ENCODE results near the gene ST3GAL5. TPM values are rescaled to one million over a fixed set of nuclear protein-coding genes. Genes with fewer than 3 reads are reported as not detected.

Gene ST3GAL5
- total and polyA plus RNA-seq, 2 donors (not counting 1 experiment from before 2014, with no cell fraction given), result 6.2 to 10.9 TPM

DNA sequence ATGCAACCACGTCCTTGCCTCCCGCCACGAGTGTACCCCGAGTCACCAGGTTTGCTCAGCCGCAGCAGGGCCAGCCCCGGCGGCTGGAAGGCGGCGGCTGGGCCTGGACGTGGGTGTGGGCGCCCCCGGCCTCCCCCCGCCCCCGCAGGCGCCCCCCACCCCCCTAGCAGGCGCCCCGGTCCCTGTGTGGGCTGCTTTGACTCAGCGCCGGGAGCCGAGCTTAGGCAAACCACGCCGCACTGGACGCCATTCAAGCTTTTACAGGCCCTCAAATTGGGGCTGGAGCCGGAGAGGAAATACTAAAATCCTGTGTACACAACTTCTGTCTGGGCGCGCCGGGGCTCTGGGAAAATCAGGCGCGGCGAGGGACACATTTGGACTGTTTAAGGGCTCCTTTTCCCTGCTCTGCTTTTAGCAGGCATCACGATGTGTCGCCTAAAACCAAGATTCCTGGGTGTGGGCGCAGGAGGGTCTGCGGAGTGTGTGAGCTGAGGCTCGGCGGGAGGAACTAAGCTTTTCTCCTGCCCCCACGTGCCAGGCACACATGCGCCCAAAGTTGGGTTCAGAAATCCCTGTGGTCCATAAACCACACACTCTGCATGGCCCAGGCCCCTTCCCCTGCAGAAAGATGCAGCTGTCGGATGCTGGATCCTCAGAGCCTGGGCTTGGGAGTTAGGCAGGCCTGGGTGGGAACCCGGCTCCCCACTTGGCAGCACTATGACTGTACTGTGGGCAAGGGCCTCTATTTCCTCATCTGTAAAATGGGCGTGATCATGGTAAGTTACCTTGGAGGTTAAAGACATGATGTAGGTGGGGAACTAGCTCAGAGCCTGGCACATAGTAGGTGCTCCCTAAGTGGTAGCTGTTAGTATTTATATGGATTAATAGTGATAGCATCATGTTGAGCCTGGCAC lies 77.4 kb downstream of the ST3GAL5 start:
- Histone ChIP-seq H3K9me3 (ENCODE audit: control insufficient read depth, insufficient read depth, low read depth, low read length) (no peaks in the 10 kb centered on the region), H3K4me1 (ENCODE audit: control insufficient read depth, extremely low read depth, insufficient read depth, low read length) (peaks cover 2% of the 10 kb centered on the region), H3K27me3 (ENCODE audit: control insufficient read depth, insufficient read depth, low read length) (no peaks in the 10 kb centered on the region), H3K79me2 (ENCODE audit: control insufficient read depth, insufficient read depth, low read length) (no peaks in the 10 kb centered on the region), H3K27ac (ENCODE audit: insufficient read depth, low read length) (no peak overlapping the region), H2AFZ (ENCODE audit: low read length) (peak overlapping the region; percentile 52), H3K4me3 (replicated peaks in 1 of 4; ENCODE audit: control extremely low read depth in 1 of 4, insufficient read depth in 1 of 4, low read depth in 3 of 4, low read length in 4 of 4) (no peak overlapping the region), H3K4me2 (ENCODE audit: extremely low read depth, insufficient read depth, low read length) (peak overlapping the region; percentile 60), H4K20me1 (ENCODE audit: control insufficient read depth, extremely low read depth, insufficient read depth, low read length) (no peaks in the 10 kb centered on the region), H3K36me3 (ENCODE audit: control insufficient read depth, insufficient read depth, low read length) (no peaks in the 10 kb centered on the region), H3K9ac (ENCODE audit: insufficient read depth, low read length) (no peak overlapping the region)
- peak; percentile 63 to 70 for DNase-seq (ENCODE audit: low read depth in 2 of 2)
- TF ChIP-seq, protein P1, sequence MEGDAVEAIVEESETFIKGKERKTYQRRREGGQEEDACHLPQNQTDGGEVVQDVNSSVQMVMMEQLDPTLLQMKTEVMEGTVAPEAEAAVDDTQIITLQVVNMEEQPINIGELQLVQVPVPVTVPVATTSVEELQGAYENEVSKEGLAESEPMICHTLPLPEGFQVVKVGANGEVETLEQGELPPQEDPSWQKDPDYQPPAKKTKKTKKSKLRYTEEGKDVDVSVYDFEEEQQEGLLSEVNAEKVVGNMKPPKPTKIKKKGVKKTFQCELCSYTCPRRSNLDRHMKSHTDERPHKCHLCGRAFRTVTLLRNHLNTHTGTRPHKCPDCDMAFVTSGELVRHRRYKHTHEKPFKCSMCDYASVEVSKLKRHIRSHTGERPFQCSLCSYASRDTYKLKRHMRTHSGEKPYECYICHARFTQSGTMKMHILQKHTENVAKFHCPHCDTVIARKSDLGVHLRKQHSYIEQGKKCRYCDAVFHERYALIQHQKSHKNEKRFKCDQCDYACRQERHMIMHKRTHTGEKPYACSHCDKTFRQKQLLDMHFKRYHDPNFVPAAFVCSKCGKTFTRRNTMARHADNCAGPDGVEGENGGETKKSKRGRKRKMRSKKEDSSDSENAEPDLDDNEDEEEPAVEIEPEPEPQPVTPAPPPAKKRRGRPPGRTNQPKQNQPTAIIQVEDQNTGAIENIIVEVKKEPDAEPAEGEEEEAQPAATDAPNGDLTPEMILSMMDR (conservative IDR thresholded peaks at IDR 0.05 in 1 of 2, IDR thresholded peaks at IDR 0.05 in 1 of 2; ENCODE audit: low read depth in 1 of 2, low read length in 2 of 2), result no peak
- TF ChIP-seq EZH2 (IDR thresholded peaks at IDR 0.05; ENCODE audit: low read length, missing control alignments), result no peak

DNA sequence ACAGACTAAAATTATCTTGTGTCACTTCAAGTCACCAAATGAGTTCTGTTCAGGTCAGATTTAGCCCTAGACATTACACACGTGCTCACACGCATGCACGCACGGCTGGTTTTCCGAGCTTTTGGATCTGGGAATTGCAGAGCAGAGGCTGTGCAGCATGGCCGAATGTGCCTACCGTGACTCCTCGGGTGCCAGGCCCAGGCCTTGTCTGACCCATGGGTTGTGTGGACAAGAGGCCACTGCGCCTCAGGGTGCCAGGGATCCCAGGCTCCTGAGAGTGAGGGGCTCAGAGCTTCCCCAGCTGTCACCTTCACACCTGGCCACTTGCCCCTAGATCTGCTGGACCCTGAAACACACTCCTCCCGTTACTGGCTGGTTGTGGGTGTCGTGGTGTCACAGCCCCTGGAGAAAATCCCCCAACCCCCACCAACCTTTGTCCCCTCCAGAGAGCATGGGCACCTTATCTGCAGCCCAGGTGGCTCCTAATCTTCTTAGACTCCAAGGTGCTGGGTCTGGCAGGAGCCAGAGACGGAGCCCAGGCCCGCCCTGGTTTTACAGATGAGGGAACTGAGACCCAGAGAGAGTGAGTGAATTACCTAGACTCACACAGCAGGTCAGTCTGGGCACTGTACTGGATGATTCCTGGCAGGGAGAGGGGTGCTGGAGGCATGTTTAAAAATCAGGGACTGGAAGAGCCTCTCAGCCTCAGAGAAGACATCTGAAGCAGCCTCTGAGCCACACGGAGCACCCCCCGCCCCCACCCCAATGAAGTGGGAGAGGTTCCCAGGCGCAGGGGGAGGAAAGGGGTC lies 78.2 kb downstream of the ST3GAL5 start:
- no peak overlapping the region for H3K4me2 ChIP-seq (ENCODE audit: extremely low read depth, insufficient read depth, low read length)
- no peaks in the 10 kb centered on the region for H3K79me2 ChIP-seq (ENCODE audit: control insufficient read depth, insufficient read depth, low read length)
- no peaks in the 10 kb centered on the region for H3K9me3 ChIP-seq (ENCODE audit: control insufficient read depth, insufficient read depth, low read depth, low read length)
- no peak overlapping the region for H3K27ac ChIP-seq (ENCODE audit: insufficient read depth, low read length)
- H3K9ac ChIP-seq (ENCODE audit: insufficient read depth, low read length), result no peak overlapping the region
- no peak for DNase-seq (ENCODE audit: low read depth in 2 of 2)
- no peaks in the 10 kb centered on the region for H3K36me3 ChIP-seq (ENCODE audit: control insufficient read depth, insufficient read depth, low read length)
- no peak overlapping the region for H2AFZ ChIP-seq (ENCODE audit: low read length)
- no peaks in the 10 kb centered on the region for H4K20me1 ChIP-seq (ENCODE audit: control insufficient read depth, extremely low read depth, insufficient read depth, low read length)
- no peak overlapping the region for H3K4me3 ChIP-seq (replicated peaks in 1 of 4; ENCODE audit: control extremely low read depth in 1 of 4, insufficient read depth in 1 of 4, low read depth in 3 of 4, low read length in 4 of 4)
- H3K27me3 ChIP-seq (ENCODE audit: control insufficient read depth, insufficient read depth, low read length), result no peaks in the 10 kb centered on the region
- TF ChIP-seq EZH2 (IDR thresholded peaks at IDR 0.05; ENCODE audit: low read length, missing control alignments), result no peak
- TF ChIP-seq, protein P1 (conservative IDR thresholded peaks at IDR 0.05 in 1 of 2, IDR thresholded peaks at IDR 0.05 in 1 of 2; ENCODE audit: low read depth in 1 of 2, low read length in 2 of 2), result no peak
- peaks cover 2% of the 10 kb centered on the region for H3K4me1 ChIP-seq (ENCODE audit: control insufficient read depth, extremely low read depth, insufficient read depth, low read length)

DNA sequence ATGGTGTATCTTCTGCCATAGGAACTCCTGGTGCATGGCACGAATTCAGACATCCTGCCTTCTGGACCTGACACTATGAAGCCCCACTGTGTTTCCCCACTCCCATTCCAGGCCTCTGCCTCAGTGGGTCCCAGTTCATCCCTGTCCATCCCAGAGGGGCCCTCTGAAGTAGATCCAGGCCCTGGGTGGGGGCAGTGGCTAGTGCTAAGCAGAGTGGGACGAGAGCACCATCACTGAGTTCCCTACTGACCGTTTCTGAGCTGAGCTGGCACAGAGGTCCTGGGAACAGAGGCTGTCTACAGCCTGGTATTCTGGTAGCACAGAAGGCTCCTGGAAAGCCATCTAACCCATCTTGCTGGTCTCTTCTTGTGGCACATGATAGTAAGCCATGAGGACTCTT lies 81.0 kb downstream of the ST3GAL5 start:
- no peaks in the 10 kb centered on the region for H3K36me3 ChIP-seq (ENCODE audit: control insufficient read depth, insufficient read depth, low read length)
- peaks cover 2% of the 10 kb centered on the region for H3K4me1 ChIP-seq (ENCODE audit: control insufficient read depth, extremely low read depth, insufficient read depth, low read length)
- H3K79me2 ChIP-seq (ENCODE audit: control insufficient read depth, insufficient read depth, low read length), result no peaks in the 10 kb centered on the region
- no peaks in the 10 kb centered on the region for H3K9me3 ChIP-seq (ENCODE audit: control insufficient read depth, insufficient read depth, low read depth, low read length)
- no peak overlapping the region for H2AFZ ChIP-seq (ENCODE audit: low read length)
- no peak for DNase-seq (ENCODE audit: low read depth in 2 of 2)
- H3K27ac ChIP-seq (ENCODE audit: insufficient read depth, low read length), result no peak overlapping the region
- no peak overlapping the region for H3K4me3 ChIP-seq (replicated peaks in 1 of 4; ENCODE audit: control extremely low read depth in 1 of 4, insufficient read depth in 1 of 4, low read depth in 3 of 4, low read length in 4 of 4)
- H3K9ac ChIP-seq (ENCODE audit: insufficient read depth, low read length), result no peak overlapping the region
- H3K27me3 ChIP-seq (ENCODE audit: control insufficient read depth, insufficient read depth, low read length), result no peaks in the 10 kb centered on the region
- H3K4me2 ChIP-seq (ENCODE audit: extremely low read depth, insufficient read depth, low read length), result no peak overlapping the region
- no peaks in the 10 kb centered on the region for H4K20me1 ChIP-seq (ENCODE audit: control insufficient read depth, extremely low read depth, insufficient read depth, low read length)
- TF ChIP-seq, protein P1 (conservative IDR thresholded peaks at IDR 0.05 in 1 of 2, IDR thresholded peaks at IDR 0.05 in 1 of 2; ENCODE audit: low read depth in 1 of 2, low read length in 2 of 2), result no peak

Data from fibroblast of lung (primary cell).